Superior temporal gyrus (tissue), 1 donor: ENCODE data around the gene COL27A1.
"Not testable (repeated sequence)": the region's sequence is repeated elsewhere in the genome, so short reads cannot be mapped to it uniquely, and the experiment has no call there.

Source experiments
- DNase-seq: peaks from one replicate; pipeline ENCODE4 v3.0.0-alpha.2; 2016; ENCODE audit errors: extremely low spot score

The COL27A1 gene

GRCh38 chr9:114308361-114308950 lies 153.1 kb downstream of the COL27A1 start:
- no peak for DNase-seq

- no peak for DNase-seq
These were observed 153.8 kb downstream of the COL27A1 start for GRCh38 chr9:114309096-114309495.

DNA sequence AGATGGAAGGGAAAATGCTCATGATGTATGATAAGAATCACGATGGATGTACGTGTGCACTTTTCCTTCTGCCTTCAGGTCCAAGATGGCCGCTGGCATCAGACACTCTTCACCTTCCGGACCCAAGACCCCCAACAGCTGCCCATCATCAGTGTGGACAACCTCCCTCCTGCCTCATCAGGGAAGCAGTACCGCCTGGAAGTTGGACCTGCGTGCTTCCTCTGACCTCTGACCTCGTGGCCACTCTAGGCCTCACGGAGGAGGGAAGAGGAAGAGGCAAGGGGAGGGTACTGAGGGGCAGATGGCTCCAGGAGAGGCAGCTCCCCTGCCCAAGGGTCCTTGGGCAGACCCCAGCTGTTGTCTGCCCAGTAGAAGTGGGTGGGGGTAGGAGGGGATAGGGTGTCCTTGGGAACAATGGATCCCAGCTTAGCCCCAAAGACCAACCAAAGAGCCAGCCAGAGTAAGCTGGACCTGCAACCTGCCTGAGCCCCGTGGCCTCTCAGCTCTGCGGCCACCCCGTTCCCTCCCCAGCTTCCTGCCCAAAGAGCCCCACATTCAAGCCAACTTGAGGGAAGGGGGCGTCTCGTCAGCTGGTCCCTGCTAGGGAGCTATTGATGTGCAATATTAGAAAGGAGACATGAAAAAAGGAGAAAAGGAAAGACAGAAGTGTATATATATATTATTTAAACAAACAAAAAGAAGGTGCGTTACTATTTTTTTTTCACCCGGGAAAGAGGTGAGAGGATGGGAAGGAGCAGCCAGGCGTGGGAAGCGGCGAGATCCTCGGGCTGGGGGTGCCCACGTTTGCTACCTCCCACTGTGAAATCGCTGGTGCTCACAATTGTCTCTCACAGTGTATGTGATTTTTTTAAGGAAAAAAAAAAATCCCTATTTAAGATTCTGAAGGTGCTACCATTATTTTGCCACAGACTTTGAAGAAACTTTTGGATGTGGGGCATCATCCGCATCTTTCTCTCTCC lies 155.4 kb downstream of the COL27A1 start:
- no peak for DNase-seq

DNA sequence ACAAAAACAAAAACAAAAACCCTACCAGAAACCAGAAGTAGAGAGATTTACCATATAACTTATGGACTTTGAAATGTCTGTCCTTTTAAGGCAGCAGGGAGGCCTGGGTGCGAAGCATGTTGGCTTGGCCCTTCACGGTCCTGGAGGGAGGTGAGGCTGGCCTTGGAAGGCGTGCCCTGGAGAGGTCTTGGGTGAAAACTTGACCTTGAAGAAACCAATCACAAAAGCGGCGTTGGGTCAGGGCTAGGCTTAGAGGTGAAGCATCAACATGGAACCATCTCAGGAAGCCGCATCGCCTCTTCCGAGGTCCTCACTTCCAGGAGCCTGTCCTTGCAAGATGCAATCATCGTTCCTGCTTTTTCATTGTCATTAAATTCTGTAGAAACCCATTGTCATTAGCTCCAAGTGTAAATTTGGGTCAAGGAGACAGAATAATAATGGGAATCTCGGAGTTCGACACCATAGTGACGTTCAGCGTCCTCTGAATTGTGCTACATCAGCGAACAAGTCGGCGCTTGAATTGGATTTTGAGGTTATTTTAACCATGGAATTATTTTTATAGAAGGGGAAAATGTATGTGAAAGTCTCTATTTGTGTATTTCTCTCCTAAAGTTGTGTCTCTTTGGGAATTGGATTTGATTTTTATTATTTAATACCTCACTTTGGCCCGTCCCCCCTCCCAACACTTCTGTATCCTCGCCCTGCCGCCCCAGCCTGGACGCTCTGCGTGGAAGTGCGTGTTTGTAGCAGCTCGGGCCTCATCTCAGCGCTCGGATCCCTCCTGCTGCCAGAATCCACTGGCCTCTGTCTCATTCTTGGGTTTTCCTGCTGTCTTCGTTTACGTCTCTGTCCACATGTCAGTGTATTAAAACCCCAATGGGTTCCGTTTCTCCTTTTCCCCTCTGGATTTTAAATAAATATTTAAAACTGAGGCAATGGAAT lies 156.5 kb downstream of the COL27A1 start:
- DNase-seq, result no peak

- DNase-seq, result no peak
These were observed 157.2 kb downstream of the COL27A1 start for GRCh38 chr9:114312513-114312875.

DNA sequence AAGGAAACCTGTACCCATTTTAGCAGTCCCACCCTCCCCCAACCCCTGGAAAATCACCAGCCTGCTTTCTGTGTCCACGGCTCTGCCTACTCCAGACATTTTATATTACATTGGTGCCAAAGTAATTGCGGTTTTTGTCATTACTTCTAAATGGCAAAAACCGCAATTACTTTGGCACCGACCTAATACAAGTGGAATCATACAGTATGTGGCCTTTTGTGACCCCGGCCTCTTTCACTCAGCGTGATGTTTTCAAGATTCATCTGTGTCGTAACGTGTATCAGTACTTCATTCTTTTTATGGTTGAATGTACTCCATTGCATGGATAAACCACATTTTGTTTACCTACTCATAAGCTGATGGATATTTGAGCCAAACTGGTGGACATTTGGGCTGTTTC lies 157.8 kb downstream of the COL27A1 start:
- DNase-seq, result no peak

- DNase-seq, result no peak
These were observed 159.0 kb downstream of the COL27A1 start for GRCh38 chr9:114314256-114314867.

GRCh38 chr9:114314881-114315722 lies 159.8 kb downstream of the COL27A1 start:
- DNase-seq, result no peak

- no peak for DNase-seq
These were observed 160.5 kb downstream of the COL27A1 start for GRCh38 chr9:114315723-114316363.

DNA sequence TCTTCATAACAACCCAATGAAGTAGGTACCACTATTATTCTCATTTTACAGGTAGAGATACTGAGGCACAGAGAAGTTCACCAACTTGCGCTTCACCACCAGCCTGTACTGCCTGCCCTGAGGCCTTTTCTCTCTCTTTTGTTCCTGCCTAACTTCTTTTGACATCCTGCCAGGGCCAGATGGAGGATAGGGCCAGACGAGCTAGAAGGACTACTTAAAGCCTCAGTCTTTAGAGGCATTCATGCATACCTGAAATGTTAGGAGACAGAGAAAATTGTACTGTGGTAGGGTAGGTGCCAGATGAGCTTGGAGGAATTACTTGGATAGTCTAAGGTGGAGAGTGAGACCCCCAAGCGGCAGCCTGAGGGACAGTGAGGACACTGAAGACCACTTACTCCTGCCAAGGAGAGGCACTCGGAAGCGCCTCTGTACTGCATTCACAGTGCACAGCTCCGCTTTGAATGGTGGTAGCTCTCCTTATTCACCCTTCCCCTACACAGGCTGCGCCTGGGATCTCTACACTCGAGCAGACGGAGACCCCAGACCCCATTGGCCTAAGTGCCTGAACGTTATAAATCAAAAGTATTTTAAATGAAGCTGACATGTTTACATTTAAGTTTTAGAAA lies 161.4 kb downstream of the COL27A1 start:
- no peak for DNase-seq

- DNase-seq, result no peak
These were observed 162.5 kb downstream of the COL27A1 start for GRCh38 chr9:114317665-114318357.

GRCh38 chr9:114318416-114318815 lies 163.1 kb downstream of the COL27A1 start:
- DNase-seq, result no peak

DNA sequence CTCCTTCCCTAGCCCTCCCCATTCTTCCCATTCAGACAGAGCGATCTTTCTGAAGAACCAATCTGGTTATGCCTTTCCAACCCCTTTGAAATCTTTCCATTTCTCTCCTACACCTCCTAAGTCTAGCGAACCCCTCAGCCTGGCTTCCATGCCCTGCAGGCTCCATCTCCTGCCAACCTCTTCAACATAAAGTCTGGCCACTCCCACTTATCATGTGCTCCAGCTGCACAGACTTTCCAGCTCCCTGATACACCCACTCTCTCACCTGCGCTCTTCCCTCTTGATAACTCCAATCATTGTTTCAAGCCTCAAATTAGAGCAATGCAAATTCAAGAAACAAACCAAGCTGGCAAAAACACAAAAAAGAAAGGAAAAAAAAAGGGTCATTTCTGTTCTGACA lies 163.8 kb downstream of the COL27A1 start:
- DNase-seq, result no peak

GRCh38 chr9:114320710-114321109 lies 165.4 kb downstream of the COL27A1 start:
- DNase-seq, result not testable (repeated sequence)

- DNase-seq, result no peak
These were observed 166.4 kb downstream of the COL27A1 start for GRCh38 chr9:114321759-114322158.

DNA sequence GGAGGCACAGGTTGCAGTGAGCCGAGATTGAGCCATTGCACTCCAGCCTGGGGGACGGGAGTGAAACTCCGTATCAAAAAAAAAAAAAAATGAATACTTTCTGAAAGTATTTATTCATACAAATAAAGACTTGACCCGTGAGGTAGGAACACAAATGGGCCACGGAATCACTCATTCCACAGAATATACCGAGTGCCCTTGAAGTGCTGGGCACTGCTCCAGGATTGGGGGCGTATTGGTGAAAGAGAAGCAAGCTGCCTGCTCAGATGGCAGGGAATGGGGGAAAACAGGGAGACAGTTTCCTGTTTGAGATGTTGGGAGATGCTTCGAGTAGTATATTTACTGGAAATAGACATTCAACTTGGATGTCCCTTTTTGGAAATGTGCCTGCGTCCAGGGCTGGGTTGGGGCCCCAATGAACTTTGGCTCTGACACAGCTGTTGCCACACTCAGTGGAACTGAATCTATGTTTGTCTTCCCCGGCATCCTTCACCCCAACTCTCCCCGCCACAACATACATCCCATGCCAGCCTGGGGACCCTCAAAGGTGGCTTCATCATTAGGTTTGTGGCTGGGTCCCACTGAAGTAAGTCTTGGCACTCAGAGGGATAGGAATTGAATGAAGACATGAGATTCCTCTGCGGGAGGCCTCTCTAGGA lies 167.0 kb downstream of the COL27A1 start:
- not testable (repeated sequence) for DNase-seq

DNA sequence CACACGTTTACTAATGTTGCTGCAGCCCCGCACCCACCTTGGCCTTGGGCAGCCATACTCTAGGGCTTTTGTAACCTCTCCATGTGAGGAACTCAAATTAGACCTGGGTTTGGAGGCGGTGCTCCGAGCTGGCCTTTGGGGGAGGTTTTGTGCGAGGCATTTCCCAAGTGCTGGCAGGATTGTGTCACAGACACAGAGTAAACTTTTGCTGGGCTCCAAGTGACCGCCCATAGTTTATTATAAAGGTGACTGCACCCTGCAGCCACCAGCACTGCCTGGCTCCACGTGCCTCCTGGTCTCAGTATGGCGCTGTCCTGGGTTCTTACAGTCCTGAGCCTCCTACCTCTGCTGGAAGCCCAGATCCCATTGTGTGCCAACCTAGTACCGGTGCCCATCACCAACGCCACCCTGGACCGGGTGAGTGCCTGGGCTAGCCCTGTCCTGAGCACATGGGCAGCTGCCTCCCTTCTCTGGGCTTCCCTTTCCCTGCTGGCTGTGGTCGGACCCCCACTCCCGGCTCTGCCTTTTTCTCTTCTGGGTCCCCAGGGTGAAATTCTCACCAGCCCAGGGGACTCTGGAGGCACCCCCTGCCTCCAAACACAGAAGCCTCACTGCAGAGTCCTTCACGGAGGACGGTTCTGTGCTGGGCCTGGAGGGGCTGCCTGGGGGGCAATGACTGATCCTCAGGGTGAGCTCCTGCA lies 167.6 kb downstream of the COL27A1 start, which contains the start of gene ORM1:
TSS of gene ORM1 (plus strand) at position 268 of the 701 bp plus-strand sequence. CDS start at position 304, 36 bp downstream.
- DNase-seq, result not testable (repeated sequence)

GRCh38 chr9:114323849-114324248 lies 168.5 kb downstream of the COL27A1 start:
- DNase-seq, result not testable (repeated sequence)
